ENCODE measurements around the gene PNPLA8.
"Not testable (repeated sequence)": the region's sequence is repeated elsewhere in the genome, so short reads cannot be mapped to it uniquely, and the experiment has no call there.

- not testable (repeated sequence) for TF ChIP-seq POLR2A (IDR thresholded peaks at IDR 0.05; ENCODE audit: low read depth, low read length); CTCF (conservative IDR thresholded peaks at IDR 0.05; ENCODE audit: low read depth, low read length); USF2 (IDR thresholded peaks at IDR 0.05; ENCODE audit: low read depth, low read length); RCOR1 (IDR thresholded peaks at IDR 0.05; ENCODE audit: insufficient replicate concordance, low read length); CEBPB (IDR thresholded peaks at IDR 0.05; ENCODE audit: low read depth, low read length); SMC3 (IDR thresholded peaks at IDR 0.05; ENCODE audit: low read depth, low read length); CHD1 (IDR thresholded peaks at IDR 0.05; ENCODE audit: low read depth, low read length); MAZ (IDR thresholded peaks at IDR 0.05; ENCODE audit: borderline replicate concordance, low read depth, low read length); BHLHE40 (IDR thresholded peaks at IDR 0.05; ENCODE audit: low read depth, low read length); RAD21 (IDR thresholded peaks at IDR 0.05; ENCODE audit: low read length); MXI1 (IDR thresholded peaks at IDR 0.05; ENCODE audit: borderline replicate concordance, low read depth, low read length); MAFK (IDR thresholded peaks at IDR 0.05; ENCODE audit: low read depth, low read length)
Measured at GRCh38 chr7:108548141-108548896, 22.4 kb upstream of the PNPLA8 start.

Measured in IMR-90 (cell line).